Measurements from ENCODE around the gene PHOSPHO2. TPM values are rescaled to one million over a fixed set of nuclear protein-coding genes. Genes with fewer than 3 reads are reported as not detected.

The PHOSPHO2 gene
- total RNA-seq, 1 experiment from 2014 or later = 5.9 TPM

DNA sequence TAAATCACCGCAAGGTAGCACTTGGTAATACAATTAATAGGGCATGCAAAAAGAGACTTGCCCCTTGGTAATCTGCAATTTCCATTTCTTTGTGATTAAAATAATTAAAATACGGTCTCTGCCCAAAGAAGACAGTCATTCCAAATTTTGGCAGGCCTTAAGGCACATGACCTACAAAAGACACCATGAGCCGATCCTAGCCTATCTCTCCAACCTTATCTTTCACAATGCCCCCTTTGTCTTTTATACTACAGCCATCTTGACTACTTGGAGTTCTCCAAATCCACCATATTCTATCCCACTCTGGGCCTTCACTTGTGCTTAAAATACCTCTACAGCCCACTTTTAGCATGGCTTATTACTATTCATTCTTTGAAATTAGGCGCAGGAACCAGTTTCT, 23.3 kb upstream of the PHOSPHO2 start:
- Histone ChIP-seq H3K4me2 (ENCODE audit: low read length) (no peak overlapping the region), H3K79me2 (ENCODE audit: low read length) (no peaks in the 10 kb centered on the region), H3K36me3 (ENCODE audit: low read depth, low read length) (no peaks in the 10 kb centered on the region), H3K4me3 (ENCODE audit: low read length) (no peak overlapping the region), H2AFZ (ENCODE audit: low read length) (no peak overlapping the region), H3K9me2 (replicated peaks; ENCODE audit: low read length) (no peaks in the 10 kb centered on the region; the same call in 1 of the 2 replicates), H4K20me1 (ENCODE audit: low read length) (no peaks in the 10 kb centered on the region), H3K9ac (ENCODE audit: low read length) (no peak overlapping the region), H3K9me3 (ENCODE audit: low read length) (no peaks in the 10 kb centered on the region), H3K4me1 (ENCODE audit: insufficient read depth, low read length) (no peaks in the 10 kb centered on the region), H3K27me3 (ENCODE audit: low read length) (no peaks in the 10 kb centered on the region), H3F3A (ENCODE audit: low read length, unreplicated experiment) (no peaks in the 10 kb centered on the region), H3K27ac (ENCODE audit: low read length) (no peak overlapping the region)
- TF ChIP-seq, protein P1, sequence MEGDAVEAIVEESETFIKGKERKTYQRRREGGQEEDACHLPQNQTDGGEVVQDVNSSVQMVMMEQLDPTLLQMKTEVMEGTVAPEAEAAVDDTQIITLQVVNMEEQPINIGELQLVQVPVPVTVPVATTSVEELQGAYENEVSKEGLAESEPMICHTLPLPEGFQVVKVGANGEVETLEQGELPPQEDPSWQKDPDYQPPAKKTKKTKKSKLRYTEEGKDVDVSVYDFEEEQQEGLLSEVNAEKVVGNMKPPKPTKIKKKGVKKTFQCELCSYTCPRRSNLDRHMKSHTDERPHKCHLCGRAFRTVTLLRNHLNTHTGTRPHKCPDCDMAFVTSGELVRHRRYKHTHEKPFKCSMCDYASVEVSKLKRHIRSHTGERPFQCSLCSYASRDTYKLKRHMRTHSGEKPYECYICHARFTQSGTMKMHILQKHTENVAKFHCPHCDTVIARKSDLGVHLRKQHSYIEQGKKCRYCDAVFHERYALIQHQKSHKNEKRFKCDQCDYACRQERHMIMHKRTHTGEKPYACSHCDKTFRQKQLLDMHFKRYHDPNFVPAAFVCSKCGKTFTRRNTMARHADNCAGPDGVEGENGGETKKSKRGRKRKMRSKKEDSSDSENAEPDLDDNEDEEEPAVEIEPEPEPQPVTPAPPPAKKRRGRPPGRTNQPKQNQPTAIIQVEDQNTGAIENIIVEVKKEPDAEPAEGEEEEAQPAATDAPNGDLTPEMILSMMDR (conservative IDR thresholded peaks at IDR 0.05; ENCODE audit: low read depth, low read length) = no peak
- no peak for TF ChIP-seq EZH2phosphoT487 (IDR thresholded peaks at IDR 0.05; ENCODE audit: borderline replicate concordance, low read length)
- no peak for TF ChIP-seq EZH2 (IDR thresholded peaks at IDR 0.05; ENCODE audit: low read length, unreplicated experiment)
- no TSS peak for BruUV-seq (replicated peaks)
- DNase-seq (no peak), ATAC-seq (no peak)
- intact Hi-C loops (cut with micrococcal nuclease) = no loop called here
- CTCF ChIA-PET = no interaction called here
- POLR2A ChIA-PET (ENCODE audit: unreplicated experiment) = no interaction called here

GRCh38 chr2:169672406-169672805, 21.9 kb upstream of the PHOSPHO2 start:
- Histone ChIP-seq H3K4me3 (ENCODE audit: low read length) (no peak overlapping the region), H3K9me2 (replicated peaks; ENCODE audit: low read length) (no peaks in the 10 kb centered on the region), H4K20me1 (ENCODE audit: low read length) (no peaks in the 10 kb centered on the region), H3K79me2 (ENCODE audit: low read length) (no peaks in the 10 kb centered on the region), H3K27ac (ENCODE audit: low read length) (no peak overlapping the region), H3K27me3 (ENCODE audit: low read length) (no peaks in the 10 kb centered on the region), H3K9ac (ENCODE audit: low read length) (no peak overlapping the region), H3K4me2 (ENCODE audit: low read length) (no peak overlapping the region), H2AFZ (ENCODE audit: low read length) (no peak overlapping the region), H3K36me3 (ENCODE audit: low read depth, low read length) (no peaks in the 10 kb centered on the region), H3K4me1 (ENCODE audit: insufficient read depth, low read length) (no peaks in the 10 kb centered on the region), H3F3A (ENCODE audit: low read length, unreplicated experiment) (no peaks in the 10 kb centered on the region), H3K9me3 (ENCODE audit: low read length) (no peaks in the 10 kb centered on the region)
- TF ChIP-seq EZH2 (IDR thresholded peaks at IDR 0.05; ENCODE audit: low read length, unreplicated experiment) = no peak
- TF ChIP-seq, protein P1 (conservative IDR thresholded peaks at IDR 0.05; ENCODE audit: low read depth, low read length) = no peak
- no peak for TF ChIP-seq EZH2phosphoT487 (IDR thresholded peaks at IDR 0.05; ENCODE audit: borderline replicate concordance, low read length)
- no TSS peak for BruUV-seq (replicated peaks)
- no peak for ATAC-seq
- ChIA-PET POLR2A (ENCODE audit: unreplicated experiment) (no interaction called here), CTCF (no interaction called here)
- DNase-seq = no peak
- intact Hi-C loops (cut with micrococcal nuclease) = no loop called here

DNA sequence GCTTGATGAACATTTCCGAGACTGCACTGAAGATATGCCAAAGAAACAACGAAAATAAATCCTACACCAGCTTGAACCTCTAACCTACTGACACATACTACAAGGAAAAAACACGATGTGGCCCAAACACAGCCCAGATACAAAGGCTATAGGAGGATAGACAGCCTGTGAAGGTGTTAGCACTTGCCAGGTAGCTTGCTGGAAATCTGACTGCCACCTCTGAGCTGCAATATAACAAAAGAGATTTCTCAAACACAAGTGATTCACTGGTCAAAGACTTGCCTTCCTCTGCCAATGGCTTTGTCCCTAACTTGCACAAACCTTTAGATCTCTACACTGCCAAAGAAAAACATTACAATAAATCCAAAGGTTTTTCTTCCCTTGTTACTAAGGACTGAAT, 21.2 kb upstream of the PHOSPHO2 start:
- CTCF ChIA-PET = no interaction called here
- Histone ChIP-seq H3K36me3 (ENCODE audit: low read depth, low read length) (no peaks in the 10 kb centered on the region), H3F3A (ENCODE audit: low read length, unreplicated experiment) (no peaks in the 10 kb centered on the region), H3K4me2 (ENCODE audit: low read length) (no peak overlapping the region), H3K79me2 (ENCODE audit: low read length) (no peaks in the 10 kb centered on the region), H3K27me3 (ENCODE audit: low read length) (no peaks in the 10 kb centered on the region), H3K4me3 (ENCODE audit: low read length) (no peak overlapping the region), H4K20me1 (ENCODE audit: low read length) (no peaks in the 10 kb centered on the region), H2AFZ (ENCODE audit: low read length) (no peak overlapping the region), H3K9ac (ENCODE audit: low read length) (no peak overlapping the region), H3K4me1 (ENCODE audit: insufficient read depth, low read length) (no peaks in the 10 kb centered on the region), H3K9me2 (replicated peaks; ENCODE audit: low read length) (no peaks in the 10 kb centered on the region), H3K27ac (ENCODE audit: low read length) (no peak overlapping the region), H3K9me3 (ENCODE audit: low read length) (no peaks in the 10 kb centered on the region)
- intact Hi-C loops (cut with micrococcal nuclease) = no loop called here
- DNase-seq (no peak), ATAC-seq (no peak)
- BruUV-seq (replicated peaks) = no TSS peak
- TF ChIP-seq EZH2phosphoT487 (IDR thresholded peaks at IDR 0.05; ENCODE audit: borderline replicate concordance, low read length) (no peak), EZH2 (IDR thresholded peaks at IDR 0.05; ENCODE audit: low read length, unreplicated experiment) (no peak)
- TF ChIP-seq, protein P1 (conservative IDR thresholded peaks at IDR 0.05; ENCODE audit: low read depth, low read length) = no peak
- POLR2A ChIA-PET (ENCODE audit: unreplicated experiment) = no interaction called here

Measured in PC-3 (cell line).